ENCODE data around the gene LBH.
A peak's percentile ranks its signal among the peaks of the same experiment; 100 is the strongest.

LBH gene

DNA sequence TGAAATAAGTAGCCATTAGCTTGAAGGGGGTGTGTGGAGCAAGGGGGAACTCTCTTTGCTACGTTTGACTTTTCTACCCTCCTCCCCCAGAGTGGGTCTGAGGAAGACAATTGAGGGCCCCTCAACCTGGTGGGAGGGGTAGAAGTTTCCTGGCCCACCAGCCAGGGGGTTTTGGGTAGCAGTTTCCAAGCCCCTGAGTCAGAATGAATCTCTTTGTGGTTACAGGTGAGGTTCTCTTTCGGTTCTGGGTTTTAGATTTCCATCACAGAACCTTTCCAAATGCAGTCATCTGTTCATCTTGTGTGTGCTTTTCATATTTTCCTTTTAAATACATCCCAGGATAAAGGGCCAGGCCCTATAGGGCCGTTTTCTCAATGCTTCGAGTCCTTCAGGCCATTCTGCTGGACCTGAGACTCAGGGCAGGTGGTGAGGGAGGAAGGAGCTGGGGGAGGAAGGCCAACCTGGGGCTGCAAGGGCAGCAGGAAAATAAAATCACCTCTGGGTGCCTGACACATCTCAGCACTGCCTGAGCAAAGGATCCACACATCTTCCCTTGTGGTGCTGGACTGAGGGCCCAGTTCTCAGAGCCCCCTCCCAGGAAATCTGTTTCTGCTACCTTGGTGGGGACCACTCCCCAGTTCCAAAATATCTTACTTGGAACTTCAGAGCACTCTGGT, 4.7 kb downstream of the LBH start:
- no peak for DNase-seq (ENCODE audit: low read depth)

DNA sequence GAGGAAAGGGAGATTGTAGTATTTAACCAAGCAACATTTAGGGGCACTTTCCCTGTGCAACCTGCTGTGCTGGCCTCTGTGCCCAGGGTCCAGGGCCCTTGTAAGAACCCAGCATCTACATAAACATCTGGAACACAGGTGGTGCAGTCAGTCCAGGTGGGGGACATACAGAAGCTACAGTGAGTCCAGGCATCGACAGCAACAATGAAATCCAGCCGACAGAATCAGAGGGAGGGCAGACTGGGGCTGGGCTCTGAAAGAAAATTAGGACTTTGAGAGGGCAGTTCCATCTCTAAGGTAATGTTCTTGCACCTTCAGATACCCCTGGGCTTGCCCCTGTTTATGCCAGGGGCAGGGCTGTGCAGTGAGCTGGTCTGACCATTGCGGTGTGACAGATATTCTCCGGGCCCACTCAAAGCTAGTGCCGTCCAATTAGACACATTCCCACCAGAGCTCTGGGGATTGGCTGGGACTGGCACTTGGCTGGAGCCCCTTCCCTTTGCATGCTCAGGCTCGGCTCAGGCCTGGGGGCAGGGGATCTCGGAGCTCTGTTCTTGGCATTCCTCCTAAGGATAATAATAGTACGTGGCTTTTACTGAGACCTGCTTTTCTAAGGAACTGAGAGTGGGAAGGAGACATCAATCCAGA, 5.4 kb downstream of the LBH start:
- DNase-seq (ENCODE audit: low read depth): no peak

DNA sequence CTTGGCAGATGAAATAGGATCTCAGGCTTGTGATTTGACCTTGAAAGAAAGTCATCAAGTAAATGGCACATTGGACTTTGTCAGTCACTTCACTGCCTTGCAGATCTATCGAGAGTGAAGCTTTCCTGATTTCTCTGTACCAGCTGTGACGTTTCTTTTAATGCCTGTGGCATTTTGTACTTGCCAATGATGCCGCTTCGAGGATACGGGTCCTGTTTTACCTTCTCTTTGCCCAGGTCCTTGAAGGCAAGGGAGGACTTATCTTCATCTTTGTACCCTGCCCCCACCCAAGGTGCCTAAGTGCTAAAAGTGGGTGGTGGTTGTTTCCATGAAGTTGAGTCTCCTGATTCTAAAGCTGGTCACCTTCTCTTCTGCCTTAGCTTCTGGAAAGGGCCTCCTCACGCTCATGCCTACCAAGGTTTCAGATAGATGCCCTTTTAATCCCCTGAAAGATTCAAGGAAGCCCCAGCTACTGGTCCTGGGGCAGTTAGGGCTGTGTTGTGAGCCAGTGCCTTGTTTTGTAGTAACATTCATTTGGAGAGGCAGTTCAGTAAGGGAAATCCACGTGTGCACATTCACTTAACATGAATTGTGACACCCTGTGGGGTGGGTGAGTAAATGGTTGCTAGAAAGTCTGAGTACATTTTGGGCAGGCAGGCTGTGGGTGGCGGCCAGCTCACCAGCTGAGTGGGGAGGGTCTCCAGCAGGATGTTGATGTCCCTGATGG, 6.1 kb downstream of the LBH start:
- no peak for DNase-seq (ENCODE audit: low read depth)

DNA sequence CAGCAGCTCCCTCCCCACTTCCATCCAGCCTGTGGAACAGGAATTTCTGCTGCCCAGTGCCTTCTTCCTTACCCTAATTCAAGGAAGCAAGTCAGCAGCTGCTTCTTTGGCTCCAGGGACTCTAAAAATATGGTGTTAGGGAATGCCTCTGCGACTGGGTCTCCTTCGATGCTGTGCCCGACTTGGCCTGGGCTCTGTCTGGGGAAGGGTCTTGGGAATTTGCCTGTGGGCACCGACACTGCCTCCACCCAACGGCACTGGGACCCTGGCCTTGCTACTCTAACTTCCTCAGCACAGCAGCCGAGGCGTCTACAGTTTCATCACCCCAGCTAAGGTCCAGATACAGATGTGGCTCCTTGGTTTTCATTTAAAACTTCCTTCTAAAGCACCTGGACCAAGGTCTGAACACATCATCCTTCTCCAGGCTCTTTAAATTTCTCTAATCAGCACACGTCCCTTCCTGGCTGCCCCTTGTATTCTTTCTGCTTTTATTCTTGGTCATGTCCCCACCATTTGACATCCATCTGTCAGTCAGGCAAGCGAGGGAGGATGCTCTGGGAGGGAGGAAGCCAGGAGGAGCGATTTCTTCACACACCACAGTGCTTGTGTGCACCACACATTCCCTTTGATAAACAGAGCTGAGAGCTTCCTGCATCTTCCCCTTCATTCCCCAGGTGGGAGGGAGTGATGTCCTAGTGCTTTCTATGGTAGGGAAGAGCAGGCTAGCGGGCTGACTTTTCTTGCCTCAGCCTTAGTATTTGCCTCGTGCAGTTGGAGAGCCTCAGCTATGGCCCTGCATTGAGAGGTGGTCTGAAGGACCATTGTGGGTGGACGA, 6.8 kb downstream of the LBH start:
- no peak for DNase-seq (ENCODE audit: low read depth)

DNA sequence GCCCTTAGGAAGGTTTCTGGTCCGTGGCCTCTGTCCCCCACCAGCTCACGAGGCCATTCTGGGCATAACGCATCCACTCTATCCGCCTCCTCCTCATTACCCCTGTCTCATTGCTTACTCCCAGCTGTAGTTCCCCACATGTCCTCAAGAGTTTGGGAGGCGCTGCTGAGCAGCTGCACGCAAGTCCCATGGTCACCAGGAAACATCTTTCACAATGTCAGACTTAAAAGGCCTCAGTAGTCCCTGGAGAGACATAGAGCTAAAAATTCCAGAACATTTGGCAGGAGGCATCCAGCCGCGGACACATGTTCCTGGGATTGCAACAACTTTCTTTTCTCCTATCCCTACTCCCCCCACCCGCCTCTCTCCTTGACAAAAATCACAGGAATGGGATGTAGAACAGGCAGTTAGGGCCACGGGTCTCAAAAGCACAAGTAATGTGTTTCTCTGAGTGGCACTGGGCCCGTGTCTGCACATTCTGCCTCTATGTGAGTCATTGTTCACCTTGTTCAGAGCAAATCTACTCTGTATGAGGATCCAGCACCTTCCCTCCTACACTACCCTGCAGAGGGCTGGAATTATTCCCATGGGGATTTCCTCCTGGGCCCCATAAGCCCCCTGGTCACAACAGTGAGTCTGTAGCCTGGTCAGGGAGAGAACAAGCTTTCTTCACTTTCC, 8.1 kb downstream of the LBH start:
- peak; percentile 56 for DNase-seq (ENCODE audit: low read depth)

DNA sequence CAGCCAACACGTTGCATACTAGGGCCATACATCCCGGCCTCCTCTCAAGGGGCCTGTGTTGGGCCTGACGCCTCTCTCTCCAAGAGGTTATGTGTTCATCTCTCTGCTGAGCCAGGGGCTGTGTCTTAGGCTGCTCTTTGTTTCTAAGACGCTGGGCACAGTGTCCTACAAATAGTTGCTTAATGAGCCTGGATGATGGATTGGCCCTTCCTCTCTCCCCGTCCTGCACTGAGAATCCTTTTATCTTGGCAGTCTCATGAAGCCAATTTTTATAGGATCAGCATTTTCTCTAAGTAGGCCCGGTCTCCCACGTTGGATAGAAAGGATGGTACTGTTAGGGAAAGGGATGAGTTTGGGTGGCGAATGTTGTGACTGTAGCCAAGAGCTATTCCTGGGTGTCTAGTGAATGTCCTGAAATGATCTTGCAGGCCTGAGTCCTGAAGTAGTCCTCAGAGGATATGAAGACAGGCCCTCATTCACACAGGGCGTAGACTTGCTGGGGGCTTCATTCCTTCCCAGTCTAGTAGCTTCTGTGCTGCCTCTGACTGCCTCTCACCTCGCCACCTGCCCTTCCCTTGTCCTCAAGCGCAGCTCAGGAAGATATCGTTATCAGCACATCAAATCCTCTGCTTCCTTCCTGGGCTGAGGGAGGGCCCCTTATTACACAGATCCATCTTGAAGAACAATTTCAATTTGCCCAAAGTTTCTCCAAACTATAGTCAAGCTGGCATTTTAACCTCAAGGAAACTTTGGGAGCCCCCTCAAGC, 8.8 kb downstream of the LBH start:
- DNase-seq (ENCODE audit: low read depth): no peak

DNA sequence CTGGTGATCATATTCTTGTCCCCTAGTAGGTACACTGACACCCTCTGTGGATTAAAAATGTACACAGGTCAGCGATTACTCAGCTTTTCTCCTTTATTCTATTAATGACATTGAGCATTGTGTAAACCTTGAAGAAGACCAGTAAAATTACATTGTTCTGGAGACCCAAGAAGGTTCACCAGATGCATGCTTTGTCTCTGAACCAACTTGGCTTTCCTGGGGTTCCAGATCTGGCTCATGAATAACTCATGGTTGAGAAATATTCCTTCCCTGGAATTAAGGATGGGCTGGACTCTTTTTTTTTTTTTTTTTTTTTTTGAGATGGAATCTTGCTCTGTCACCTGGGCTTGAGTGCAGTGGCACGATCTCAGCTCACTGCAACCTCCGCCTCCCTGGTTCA, 11.9 kb downstream of the LBH start:
- DNase-seq (ENCODE audit: low read depth): no peak

DNA sequence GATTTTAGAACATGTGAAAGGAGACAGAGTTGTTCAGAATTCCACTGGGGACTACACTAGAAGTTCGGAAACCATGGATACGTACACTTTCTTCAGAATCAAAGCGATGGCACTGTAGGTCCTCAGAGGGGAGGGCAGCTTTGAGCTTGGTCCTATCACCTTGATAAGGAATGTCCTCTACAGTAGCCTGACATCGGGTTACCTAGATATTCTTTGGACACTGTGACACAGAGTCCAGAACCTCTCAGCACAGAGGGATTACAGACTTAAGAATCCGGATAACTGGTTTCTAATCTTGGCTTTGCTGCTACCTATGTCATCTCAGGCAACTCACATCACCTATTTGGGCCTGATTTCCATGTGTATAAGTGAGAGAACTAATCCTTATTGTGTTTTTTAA, 14.0 kb downstream of the LBH start:
- DNase-seq (ENCODE audit: low read depth): no peak

DNA sequence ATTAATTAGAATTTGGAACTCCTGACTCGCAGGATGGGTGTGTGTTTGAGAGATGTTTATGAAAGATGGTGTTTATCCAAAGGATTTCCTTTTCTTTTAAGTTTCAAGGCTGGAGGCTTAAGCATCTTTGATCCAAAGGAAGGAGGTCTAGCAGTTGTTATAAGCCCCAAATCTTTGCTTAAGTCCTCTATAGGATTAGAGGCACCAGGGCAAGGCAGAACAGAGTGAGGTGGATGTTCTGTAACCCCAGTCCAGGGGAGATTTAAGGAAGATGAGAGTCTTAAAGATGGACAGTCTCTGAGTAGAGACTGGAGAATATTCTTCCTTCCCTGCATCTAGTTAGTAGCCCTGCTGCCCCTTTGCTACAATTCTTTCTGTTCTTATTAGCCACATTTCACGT, 17.5 kb downstream of the LBH start:
- DNase-seq (ENCODE audit: low read depth): no peak

DNA sequence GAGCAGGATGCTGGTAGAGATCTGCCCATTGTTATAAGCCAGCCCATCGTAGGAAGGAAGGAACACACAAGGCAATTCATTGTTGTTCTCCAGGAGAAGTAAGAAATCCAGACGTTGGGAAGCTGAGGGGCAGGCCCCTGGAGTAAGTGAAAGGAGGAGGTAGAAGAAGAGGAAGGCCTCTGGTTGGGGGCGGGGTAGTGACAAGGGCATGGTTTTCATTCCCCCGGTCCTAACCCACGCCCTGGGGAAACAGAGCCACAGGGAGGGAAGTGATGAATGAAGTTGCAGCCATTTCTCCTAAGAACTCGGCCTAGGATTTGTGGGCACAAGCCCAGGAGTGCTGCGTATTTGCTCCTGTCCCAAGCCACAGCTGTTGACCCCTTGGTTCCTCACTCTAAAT, 18.0 kb downstream of the LBH start:
- DNase-seq (ENCODE audit: low read depth): no peak

DNA sequence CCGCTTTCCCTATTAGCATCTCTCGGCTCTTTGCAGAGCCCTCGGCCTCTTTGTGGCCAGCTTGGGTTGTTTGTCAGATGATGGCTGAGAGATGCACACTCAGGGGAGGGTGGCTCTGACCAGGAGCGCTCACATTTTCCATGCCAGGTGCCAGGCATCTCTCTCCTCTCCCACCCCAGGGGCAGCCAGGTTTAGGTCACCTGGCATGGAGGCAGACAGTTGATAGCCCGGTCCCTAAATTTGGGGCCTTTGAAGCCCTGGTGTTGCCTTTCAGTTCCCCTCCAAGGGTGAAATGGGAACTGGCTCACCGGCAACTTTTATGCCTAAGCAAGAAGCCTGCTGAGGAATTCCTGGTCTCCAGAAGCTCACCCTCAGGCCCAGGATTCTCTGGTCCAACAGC, 19.1 kb downstream of the LBH start:
- no peak for DNase-seq (ENCODE audit: low read depth)

DNA sequence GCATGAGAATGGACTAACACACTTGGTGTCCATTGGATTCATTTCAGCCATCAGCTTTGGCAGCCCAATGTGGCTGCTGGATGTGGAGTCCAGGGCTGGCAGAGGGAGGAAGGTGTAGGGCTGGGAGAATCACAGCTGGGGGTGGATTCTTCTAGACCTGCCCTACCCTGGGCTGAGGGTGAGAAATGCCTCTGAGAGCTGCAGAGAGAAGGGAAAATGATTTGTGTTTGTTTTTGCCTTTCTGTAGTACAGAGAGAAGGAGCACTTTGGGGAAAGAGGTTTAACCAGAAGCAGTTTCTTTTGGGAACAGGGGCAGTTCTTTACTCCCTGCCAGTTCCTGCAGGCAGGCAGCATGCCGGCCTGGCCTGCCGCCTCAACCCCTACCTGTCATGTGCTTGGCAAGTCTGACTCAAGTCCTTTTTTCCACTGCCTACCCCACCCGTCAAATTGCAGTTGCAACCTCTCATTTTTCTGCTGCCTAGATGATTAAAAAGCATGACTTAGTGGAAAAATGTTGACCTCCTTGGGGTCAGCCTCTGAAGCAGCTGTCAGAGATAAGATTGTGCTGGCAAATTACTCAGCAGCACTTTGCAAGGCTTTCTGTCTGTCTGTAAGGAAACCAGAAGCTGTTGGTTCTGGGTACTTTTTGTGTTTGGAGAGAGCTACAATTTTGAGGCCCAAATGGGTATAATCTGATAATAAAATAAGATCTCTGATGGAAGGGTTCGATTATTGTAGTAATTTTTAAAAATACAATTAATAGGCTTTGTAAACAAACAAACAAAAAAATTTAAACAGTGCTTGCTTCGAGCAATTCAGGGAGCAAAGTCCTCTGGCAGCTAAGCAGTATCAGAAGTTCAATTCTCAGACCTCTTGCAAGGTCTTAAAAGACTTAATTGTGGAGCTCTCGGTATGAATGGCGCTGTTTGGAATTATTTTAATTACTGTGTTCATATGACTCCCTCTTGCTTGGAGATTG, 21.7 kb downstream of the LBH start:
- DNase-seq (ENCODE audit: low read depth): peak; percentile 55

DNA sequence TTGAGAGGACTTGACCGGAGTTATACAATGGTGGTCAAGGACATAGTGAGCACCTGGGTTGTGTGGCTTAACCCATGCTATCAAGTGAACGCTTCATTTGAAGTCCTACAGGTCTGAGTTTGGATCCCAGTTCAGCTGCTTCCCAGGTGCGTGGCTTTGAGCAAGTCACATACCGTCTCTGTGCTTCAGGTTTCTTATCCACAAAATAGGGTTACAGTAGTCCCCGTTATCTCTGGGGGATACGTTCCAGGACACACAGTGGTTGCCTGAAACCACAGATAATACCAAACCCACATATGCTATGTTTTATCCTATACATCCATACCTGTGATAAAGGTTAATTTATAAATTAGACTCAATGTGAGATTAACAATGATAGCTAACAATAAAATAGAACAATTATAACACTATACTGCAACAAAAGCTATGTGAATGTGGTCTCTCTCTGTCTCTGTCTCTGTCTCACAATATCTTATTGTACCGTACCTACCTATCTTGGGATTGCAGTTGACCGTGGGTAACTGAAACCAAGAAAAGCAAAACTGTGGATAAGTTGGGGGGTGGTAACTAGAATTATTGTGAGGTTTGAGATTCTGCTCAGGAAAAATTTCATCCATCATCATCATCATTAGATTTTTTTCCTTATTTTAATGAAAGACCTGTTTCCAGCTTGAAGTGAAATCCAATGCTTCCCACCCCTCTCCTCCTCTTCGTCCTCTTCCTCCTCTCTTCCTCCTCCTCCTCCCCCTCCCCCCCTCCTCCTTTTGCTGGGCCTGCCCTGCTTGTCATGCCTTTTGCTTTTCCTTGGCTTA, 22.7 kb downstream of the LBH start:
- DNase-seq (ENCODE audit: low read depth): no peak

DNA sequence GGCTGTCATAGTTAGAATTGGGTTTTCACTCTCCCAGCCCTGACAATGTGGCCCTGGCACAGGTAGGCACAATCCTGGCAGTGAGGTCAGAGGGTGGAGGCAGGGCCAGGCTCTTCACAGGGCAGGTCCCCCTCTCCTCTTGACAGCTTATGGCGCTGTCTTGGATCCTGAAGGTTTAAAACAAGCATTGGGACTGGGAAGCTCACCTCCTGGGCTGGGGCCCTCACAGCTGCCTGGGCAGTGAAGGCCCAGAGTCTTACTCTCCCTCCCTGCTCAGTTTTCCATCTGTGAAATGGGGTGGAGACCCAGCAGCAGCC, 23.3 kb downstream of the LBH start:
- DNase-seq (ENCODE audit: low read depth): no peak

DNA sequence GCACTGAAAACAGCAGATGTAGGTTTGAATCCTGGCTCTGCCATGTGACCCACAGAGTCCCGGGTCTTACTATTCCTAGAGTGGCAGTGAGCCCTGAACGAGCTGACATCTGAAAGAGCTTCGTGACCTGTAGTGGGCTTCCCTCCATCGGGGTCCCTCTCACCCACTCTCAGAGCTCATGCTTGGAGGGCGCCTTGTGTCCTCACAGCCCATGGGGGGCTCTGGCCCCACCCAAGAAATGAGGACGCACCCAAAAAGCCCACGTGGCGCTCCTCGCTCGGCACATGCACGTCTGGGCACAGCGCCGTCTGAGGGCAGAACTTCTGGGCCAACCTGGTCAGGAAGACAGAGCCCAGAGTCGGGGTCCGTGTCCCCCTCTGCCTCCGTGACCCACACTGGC, 23.7 kb downstream of the LBH start:
- DNase-seq (ENCODE audit: low read depth): no peak

DNA sequence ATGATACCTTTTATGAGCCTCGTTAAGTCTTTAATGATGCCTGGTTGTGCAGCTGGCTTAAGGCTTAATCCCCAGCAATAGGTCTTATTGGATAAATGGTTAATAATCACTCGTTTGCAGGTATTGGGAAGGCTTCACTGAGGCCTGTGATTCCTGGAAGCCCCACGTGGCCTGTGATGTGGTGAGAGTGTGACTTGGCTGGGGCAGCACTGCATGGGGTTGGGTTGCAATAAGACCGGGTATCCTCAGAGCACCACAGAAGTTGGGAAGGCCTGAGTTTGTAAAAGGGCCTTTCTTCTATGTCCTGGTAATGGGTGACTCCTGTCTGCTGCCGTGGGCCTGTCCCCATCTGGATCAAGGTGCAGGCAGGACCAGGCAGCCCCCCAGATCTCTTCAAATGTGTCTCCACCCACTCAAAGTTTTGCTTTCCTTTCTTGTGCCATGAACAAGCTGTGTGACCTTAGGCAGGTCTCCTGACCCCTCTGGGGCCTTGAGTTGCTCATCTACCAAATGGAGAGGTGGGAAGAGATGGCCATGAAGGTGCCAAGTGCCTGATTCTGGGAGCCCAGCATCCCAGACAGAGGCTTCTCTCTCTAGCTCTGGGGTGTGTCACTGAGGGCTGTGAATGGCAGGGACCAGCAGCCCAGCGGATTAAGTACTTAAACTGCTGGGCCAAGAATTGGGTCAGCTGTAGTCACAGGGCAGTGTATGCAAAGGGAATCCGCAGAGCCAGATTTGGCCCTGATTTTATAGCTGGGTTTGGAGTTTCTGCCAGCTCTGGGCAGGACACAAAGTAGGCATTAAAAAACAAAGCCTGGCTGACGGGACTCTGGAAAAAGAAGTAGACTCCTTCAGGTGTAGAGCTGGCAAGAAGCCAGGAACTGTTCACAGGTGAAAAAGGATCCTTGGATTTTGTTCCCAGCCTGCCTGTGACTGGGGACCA, 24.4 kb downstream of the LBH start:
- DNase-seq (ENCODE audit: low read depth): no peak

DNA sequence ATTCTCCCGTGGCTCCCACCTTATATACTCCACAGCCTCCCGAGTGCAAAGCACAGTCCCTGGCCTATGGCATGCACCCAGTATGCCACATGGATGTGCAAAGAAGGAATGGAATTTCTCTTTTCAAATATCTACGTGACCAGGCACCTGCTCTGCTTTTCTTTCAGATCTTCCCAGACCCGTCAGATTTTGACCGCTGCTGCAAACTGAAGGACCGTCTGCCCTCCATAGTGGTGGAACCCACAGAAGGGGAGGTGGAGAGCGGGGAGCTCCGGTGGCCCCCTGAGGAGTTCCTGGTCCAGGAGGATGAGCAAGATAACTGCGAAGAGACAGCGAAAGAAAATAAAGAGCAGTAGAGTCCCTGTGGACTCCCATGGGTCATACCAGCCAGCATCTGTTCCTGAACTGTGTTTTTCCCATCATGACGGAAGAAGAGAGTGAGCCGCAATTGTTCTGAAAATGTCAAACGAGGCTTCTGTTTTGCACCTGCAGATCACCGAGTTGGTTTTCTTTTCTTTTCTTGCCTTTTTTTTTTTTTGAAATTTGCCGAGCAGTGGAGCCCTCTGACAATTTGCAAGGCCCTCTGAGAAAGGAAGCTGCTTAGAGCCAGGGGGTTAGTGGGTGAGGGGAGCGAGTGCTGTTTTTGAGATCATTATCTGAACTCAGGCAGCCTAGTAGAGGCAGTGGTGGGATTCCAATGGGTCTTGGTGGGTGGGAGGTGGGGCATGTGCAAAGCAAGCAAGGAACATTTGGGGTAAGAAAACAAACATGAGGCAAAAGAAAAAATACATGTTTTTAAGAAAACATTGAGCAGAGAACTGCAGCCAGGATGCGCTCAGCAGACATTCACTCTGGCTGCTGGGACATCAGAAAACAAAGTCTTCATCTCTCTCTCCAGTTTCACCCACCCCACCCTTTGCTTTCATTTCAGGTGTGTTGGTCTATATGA, 26.2 kb downstream of the LBH start:
- no peak for DNase-seq (ENCODE audit: low read depth)
